GM12875 (cell line): ENCODE data around the gene SCAPER.

ENCODE experiments used
- H3K4me3 ChIP-seq: one replicate; pipeline ENCODE4 v1.5.1; 2011; ENCODE audit warnings: low read depth, low read length, control low read depth
- CTCF ChIP-seq: IDR thresholded peaks from 2 replicates; pipeline ENCODE4 v1.5.1; 2011; ENCODE audit warnings: low read depth, mild to moderate bottlenecking, control low read depth, inconsistent platforms, low read length, moderate library complexity, borderline replicate concordance; ENCODE audit not compliant: insufficient read depth

SCAPER gene

DNA sequence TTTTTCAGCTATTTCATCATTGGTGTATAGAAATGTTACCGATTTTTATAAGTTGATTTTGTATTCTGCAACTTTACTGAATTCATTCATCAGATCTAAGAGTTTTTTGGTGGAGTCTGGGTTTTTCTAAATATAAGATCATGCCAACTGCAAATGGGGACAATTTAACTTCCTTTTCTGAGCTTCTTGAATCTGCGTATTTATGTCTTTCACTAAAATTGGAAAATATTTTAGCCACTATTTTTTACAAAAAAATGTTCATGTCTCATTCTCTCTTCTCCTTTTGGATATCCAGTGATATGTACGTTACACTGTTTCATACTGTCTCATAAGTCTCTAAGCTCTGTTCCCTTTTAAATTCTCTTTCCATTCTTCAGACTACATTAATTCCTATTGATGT is 444.8 kb downstream of the SCAPER start:
- no peak overlapping the region for H3K4me3 ChIP-seq
- no peak for TF ChIP-seq CTCF

- TF ChIP-seq CTCF, result no peak
- H3K4me3 ChIP-seq, result no peak overlapping the region
Measured at GRCh38 chr15:76451540-76451939, 453.6 kb downstream of the SCAPER start.

GRCh38 chr15:76449455-76449854 is 455.7 kb downstream of the SCAPER start:
- H3K4me3 ChIP-seq, result no peak overlapping the region

GRCh38 chr15:76448755-76449154 is 456.4 kb downstream of the SCAPER start:
- TF ChIP-seq CTCF, result no peak
- H3K4me3 ChIP-seq, result no peak overlapping the region

More at GRCh38 chr15:76449455-76449854, 455.7 kb downstream of the SCAPER start:
- no peak for TF ChIP-seq CTCF

GRCh38 chr15:76447728-76448441 is 457.3 kb downstream of the SCAPER start:
- no peak for TF ChIP-seq CTCF
- no peak overlapping the region for H3K4me3 ChIP-seq

DNA sequence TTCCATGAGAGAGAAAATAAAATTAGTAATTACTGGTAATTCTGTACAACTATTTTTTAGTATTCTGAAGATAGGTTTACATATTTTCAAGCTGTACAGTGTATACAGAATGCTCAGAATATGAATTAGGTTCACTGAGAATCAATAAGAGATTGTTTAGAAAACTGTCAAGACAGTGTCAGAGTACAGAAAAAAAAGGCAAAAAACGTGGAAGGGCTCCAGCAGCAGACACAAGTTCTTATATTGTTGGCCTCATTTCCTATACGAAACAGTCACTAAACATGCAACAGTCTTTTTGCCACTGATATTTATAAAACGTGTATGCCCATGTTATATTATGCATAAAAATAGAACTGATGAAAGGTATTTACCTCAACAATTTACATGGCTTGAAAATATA is 464.7 kb downstream of the SCAPER start:
- H3K4me3 ChIP-seq, result no peak overlapping the region
- TF ChIP-seq CTCF, result no peak

DNA sequence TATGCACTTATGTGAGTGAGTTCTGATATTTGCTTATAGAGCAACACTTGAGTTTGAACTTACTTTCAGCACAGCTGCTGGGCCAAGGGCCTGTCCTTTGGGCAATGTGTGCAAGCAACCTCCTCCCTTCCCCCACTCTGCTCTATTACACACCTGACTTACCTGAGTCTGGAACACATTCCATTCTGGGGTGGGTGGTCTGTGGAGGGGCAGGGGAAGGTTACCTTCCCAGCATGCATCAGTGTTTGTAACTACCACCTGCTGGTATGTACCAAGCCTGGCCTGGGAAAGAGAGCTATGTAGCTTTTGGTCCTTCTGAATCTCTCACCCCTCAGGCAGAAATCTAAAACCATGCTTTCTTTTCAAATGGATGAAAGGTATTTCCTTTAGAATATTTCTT is 465.6 kb downstream of the SCAPER start:
- no peak for TF ChIP-seq CTCF
- no peak overlapping the region for H3K4me3 ChIP-seq
